ENCODE data around the gene MAML3.

DNA sequence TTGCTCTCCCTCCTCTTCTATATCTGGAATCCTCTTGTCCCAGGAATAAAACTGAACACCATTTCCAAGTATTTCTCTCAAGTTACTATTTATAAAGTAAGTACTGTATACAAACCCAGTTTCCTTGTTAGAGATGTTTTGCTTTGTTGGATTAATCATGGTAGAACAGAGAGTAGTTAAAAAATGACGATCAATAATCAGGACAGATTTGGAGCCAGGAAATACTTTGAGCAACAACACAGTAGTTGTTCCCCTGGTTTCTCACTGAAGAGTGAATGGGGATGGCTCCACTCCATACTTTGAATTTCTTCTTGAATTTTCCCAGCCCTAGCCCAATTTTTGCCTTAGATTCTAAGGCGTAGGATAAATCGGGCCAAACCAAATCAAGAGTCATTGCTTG lies 467.0 kb downstream of the MAML3 start:
- TF ChIP-seq, protein P1, sequence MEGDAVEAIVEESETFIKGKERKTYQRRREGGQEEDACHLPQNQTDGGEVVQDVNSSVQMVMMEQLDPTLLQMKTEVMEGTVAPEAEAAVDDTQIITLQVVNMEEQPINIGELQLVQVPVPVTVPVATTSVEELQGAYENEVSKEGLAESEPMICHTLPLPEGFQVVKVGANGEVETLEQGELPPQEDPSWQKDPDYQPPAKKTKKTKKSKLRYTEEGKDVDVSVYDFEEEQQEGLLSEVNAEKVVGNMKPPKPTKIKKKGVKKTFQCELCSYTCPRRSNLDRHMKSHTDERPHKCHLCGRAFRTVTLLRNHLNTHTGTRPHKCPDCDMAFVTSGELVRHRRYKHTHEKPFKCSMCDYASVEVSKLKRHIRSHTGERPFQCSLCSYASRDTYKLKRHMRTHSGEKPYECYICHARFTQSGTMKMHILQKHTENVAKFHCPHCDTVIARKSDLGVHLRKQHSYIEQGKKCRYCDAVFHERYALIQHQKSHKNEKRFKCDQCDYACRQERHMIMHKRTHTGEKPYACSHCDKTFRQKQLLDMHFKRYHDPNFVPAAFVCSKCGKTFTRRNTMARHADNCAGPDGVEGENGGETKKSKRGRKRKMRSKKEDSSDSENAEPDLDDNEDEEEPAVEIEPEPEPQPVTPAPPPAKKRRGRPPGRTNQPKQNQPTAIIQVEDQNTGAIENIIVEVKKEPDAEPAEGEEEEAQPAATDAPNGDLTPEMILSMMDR (IDR thresholded peaks at IDR 0.05; ENCODE audit: poor library complexity) = no peak
- TF ChIP-seq EZH2 (IDR thresholded peaks at IDR 0.05; ENCODE audit: borderline replicate concordance) = no peak
- TF ChIP-seq EZH2phosphoT487 (IDR thresholded peaks at IDR 0.05; ENCODE audit: low read depth, severe bottlenecking, unreplicated experiment) = no peak

Data from hepatocyte (in vitro differentiated cells).